Stimulated activated CD4-positive, alpha-beta T cell treated with anti-CD3 and anti-CD28 coated beads, Interleukin-12 subunit alpha, Interleukin-12 subunit beta, amount 100 ng/mL, for 4 hours (primary cell): Measurements from ENCODE around the gene EREG.
A peak's percentile ranks its signal among the peaks of the same experiment; 100 is the strongest.
"Not testable (repeated sequence)": the region's sequence is repeated elsewhere in the genome, so short reads cannot be mapped to it uniquely, and the experiment has no call there.

Experiments
- DNase-seq: peaks from one replicate; pipeline ENCODE4 v3.0.0-alpha.2; 2020

Gene EREG, protein sequence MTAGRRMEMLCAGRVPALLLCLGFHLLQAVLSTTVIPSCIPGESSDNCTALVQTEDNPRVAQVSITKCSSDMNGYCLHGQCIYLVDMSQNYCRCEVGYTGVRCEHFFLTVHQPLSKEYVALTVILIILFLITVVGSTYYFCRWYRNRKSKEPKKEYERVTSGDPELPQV

DNA sequence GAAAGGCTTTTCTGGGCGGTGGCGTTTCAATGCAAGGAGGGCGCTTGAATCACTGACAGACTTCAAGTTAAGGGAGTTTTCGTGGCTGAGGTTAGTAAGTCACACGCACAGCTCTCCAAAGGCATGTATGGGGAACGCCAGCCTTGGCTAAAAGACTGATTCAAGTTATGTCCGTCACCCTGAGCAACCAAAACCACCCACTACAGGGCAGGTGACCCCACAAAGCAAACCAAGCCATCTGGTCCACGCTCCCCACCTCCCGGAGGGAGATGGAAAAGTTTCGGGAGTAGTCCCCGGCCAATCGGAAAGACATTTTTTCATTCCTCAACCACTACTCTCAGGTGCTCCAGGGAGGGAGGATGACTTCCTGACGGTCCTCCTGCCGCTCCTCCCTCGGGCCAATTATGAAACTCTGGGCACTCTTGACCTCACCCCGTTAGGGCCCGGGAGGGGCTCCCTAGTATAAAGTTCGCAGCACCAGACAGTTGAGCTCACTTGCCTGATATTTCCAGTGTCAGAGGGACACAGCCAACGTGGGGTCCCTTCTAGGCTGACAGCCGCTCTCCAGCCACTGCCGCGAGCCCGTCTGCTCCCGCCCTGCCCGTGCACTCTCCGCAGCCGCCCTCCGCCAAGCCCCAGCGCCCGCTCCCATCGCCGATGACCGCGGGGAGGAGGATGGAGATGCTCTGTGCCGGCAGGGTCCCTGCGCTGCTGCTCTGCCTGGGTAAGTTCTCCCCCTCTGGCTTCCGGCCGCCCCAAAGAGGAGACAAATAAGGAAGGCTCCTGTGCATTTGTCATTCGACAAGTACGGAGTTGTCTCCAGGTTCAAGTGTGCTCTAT is at the start of gene EREG:
TSS of gene EREG (plus strand) at position 494 of the 840 bp plus-strand sequence. CDS start at position 658, 164 bp downstream.
- DNase-seq: peak; percentile 10

GRCh38 chr4:74315376-74315775 is 49.6 kb upstream of the EREG start:
- no peak for DNase-seq

DNA sequence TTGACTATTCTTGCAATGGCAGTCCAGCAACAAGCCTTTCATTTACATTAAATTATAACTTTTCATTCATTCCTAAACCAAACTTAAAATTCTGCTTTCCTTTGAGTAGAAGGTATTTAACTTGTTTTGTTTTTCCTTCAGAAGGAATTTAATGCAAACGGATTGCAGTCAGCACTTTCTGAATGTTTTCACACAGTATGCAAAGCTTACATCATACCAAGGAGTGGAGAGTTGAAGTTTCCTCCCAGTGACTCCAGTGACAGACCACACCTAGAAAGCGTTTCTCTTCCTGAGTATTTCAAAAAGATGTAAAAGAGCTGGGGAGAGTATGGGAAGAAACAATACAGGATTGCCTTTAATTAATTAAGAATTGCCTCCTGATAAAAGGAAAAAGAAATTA is 48.5 kb upstream of the EREG start:
- DNase-seq: no peak

GRCh38 chr4:74317616-74318246 is 47.2 kb upstream of the EREG start:
- DNase-seq: no peak

DNA sequence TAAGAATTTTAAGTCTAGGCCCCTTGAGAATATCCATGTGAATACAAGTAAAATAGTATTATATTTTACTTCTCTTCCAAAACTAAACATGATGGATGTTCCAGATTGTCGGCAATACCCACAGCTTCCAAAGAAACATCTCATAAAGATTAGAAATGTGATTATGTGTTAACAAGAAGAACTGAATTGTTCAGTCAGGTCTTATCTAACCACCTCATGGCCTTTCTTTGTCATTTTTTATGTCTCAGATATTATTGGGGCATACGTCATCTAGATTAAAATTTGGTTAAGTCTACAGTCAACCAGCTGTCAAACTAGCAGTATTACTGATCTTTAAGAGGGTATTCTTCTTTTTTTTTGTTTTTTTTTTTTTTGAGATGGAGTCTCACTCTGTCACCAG is 46.7 kb upstream of the EREG start:
- DNase-seq: no peak

DNA sequence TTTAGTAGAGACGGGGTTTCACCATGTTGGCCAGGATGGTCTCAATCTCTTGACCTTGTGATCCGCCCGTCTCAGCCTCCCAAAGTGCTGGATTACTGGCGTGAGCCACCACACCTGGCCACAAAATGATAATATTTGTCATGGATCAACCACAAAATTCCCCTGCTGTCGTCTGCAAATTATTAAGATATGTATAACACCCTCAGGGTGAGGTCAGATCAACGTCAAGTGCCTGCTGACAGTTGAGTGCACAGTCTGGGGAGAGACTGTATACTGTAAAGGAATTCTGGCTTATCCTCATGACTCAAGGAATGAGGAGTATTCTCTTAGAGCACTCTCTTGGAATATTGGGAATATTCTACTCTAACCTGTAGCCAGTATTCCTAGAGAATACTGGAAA is 45.5 kb upstream of the EREG start:
- DNase-seq: no peak

GRCh38 chr4:74320559-74321118 is 44.3 kb upstream of the EREG start:
- DNase-seq: peak; percentile 4

DNA sequence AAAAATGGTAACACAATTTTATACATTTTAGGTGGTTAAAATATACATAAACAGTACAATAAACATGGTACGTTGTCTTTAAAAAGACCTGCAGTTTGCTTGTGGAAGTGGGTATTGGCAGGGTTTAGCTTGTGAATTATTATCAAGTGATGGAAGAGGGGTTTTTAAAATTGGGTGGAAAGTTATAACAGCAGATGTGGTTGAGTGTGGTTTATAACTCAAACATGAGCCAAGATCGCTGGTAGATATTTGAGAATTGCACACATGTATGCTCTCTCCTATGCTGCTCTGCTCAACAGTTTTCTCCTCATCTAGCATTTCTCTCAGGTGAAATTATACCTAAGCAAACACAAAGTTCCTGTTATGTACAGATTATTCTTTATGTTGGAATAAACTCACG is 42.6 kb upstream of the EREG start:
- DNase-seq: no peak

DNA sequence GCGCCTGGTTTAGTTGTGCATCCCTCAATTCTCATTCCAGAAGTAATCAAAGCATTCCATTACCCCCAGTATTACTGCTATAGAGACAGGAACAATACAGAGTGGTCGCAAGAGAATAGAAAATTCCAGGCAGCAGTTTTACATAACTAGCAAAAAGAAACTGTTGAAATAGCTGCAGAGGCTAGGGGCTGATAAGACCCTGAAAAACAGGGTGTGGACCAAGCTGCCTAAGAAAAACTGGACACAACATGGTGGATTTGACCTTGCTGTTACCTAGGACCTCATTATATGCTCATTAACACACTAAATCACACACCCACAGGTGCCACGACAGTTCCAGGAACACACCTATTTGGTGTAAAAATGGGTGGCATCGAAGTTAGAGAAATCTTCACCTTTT is 41.3 kb upstream of the EREG start:
- DNase-seq: no peak

DNA sequence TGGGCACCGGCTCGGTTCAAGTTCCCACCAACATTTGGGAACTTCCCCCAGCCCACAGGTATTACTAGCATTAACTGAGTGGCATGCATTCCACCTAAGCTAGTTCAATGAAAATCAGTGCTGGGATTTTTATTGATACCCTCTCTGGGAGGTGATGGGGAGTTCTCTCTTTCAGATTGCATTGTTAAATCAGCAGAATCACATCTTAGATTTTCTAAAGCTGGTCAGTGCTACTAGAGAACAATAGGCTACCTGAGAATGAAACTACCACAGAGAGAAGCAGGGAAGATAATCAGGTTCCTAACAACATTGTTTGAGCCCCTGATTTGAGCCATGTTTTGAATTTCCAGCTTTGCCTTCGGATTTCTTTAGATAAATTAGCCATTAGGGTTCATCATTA is 40.7 kb upstream of the EREG start:
- DNase-seq: no peak

GRCh38 chr4:74325886-74326285 is 39.1 kb upstream of the EREG start:
- DNase-seq: no peak

- no peak for DNase-seq
Observed at GRCh38 chr4:74327762-74328161, 37.2 kb upstream of the EREG start.

DNA sequence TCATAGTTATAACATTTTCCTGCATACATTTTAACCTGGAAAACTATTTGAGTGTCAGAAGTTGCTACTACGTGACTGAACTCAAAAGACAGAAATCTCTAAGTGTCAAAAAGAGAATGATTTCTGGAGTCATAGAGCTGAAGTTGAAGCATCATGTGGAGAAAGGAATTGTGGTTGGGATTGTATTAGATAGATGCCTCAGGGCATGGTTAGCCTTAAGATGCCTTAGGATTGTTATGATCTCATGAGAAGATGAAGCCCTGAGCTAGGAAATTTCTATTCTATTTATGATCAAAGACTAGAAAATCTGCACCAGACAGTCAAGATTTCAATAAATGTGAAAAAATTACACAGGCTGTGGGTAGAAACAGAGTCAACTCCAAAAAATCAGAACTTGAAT is 36.4 kb upstream of the EREG start:
- no peak for DNase-seq

GRCh38 chr4:74329307-74329706 is 35.6 kb upstream of the EREG start:
- DNase-seq: no peak

- no peak for DNase-seq
Observed at GRCh38 chr4:74330295-74330750, 34.6 kb upstream of the EREG start.

- DNase-seq: no peak
Observed at GRCh38 chr4:74331252-74331651, 33.7 kb upstream of the EREG start.

DNA sequence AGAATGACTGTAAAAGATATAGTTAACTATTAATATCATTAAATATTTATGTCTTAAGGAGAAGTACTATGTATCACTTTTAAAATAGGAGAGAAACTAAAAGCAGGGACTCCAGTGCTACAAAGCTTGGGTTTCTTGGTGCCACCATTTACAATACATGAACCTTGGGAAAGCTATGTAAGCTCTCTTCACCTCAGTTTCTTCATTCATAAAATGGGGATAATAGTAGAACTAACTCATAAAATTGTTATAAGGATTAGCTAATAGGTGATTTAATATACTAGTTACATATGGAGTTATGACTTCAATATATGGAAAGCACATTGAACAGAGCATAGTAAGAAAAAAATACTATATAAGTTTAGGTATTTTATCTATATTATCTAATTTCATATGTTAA is 33.0 kb upstream of the EREG start:
- no peak for DNase-seq

- no peak for DNase-seq
Observed at GRCh38 chr4:74334636-74335035, 30.3 kb upstream of the EREG start.

GRCh38 chr4:74335341-74336021 is 29.5 kb upstream of the EREG start:
- no peak for DNase-seq

DNA sequence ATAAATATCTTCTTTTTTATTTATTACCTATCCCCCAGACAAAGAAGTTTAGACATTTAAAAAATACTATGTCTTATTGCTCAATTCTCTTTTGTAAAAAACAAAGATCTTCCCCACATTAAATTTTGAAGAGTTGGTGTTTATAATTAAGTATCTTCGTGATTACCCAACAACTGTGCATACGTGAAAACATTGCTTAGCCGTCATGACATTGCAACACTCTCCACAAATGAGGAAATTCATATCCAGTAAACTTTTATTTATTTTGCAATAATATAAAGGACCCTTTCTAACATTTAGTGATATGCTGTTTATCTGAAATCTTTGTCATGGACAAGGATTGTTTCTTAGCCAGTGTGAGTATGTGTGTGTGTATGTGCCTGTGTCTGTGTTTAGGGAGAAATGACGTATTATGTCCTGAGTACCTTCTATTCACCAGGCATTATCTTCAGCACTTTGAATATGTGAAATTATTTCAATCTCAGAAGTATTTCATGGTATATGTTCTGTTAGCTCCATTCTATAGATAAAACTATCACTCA is 26.1 kb upstream of the EREG start:
- DNase-seq: no peak

DNA sequence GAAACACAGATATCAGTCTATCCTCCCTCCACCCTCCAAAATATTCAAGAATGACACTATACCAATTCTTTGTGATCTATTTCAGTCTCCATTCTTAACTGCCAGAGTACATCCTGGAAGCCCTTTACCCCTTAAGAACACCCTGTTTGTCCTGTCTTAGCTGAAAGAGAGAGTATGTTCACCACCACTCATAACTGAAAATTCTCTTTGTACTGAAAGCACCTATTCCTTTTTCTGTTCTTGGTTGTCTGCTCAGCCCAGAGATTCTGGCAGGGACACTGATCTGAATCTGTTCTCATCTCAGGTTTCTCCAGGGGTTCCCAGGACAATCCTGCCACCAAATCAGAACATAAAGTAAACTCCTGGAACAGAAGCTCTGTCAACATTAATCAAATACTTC is 25.4 kb upstream of the EREG start:
- no peak for DNase-seq

- DNase-seq: not testable (repeated sequence)
Observed at GRCh38 chr4:74340421-74340820, 24.5 kb upstream of the EREG start.

- no peak for DNase-seq
Observed at GRCh38 chr4:74344031-74344430, 20.9 kb upstream of the EREG start.
